Measurements from ENCODE around the gene SMAD1.

DNA sequence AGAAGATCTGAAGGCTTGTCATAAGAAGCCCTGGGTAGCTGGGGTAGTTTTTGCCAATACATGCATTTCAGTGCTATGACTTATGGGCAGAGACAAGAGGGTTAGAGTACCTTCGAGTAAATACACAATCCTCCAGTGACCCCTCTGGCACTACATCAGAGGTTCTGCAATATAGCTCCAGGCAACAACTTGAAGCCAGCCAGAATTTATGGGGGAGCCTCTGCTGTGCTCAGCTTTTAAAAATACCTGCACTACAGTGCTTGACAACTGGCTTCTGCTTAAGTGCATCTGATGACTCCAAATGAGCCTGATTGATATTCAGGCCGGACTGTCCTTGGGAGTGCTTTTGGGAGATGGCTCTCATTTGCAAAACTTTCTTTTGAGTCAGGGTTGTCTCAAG lies 44.9 kb upstream of the SMAD1 start:
- TF ChIP-seq CTCF (conservative IDR thresholded peaks at IDR 0.05 in 1 of 2, IDR thresholded peaks at IDR 0.05 in 1 of 2; ENCODE audit: low read depth in 1 of 2, low read length in 2 of 2) (no peak), EZH2 (IDR thresholded peaks at IDR 0.05; ENCODE audit: low read length, missing control alignments) (no peak)
